ENCODE results near the gene CCDC112. TPM values are rescaled to one million over a fixed set of nuclear protein-coding genes. Genes with fewer than 3 reads are reported as not detected.

The CCDC112 gene
- total RNA-seq, 4 donors from 2014 or later: 3.3 to 4.9 (median 3.8) TPM

DNA sequence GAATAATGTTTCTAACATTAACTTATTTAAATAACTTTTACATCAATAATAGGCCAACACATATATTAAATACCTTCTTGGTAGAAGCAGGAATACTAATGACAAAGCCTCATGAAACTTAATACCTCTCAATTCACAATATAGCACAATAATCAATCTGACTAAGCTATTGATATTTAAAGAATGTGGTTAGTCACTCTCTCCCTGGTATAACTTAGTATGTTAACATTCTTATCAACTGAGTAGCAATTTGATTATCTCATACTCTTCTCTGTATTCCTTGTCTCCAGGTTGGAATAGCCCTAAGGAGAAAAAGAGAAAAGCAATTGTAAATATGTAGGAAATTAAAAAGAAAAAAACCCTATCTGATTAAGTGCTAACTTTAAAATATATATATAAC, 28.8 kb downstream of the CCDC112 start:
- DNase-seq: no peak

GRCh38 chr5:115265220-115265619, 31.2 kb downstream of the CCDC112 start:
- no peak for DNase-seq
- Histone ChIP-seq H3K27ac (no peak overlapping the region), H3K4me1 (peaks cover 11 to 14% of the 10 kb centered on the region in 2 donors), H3K27me3 (no peaks in the 10 kb centered on the region), H3K36me3 (no peaks in the 10 kb centered on the region), H3K4me3 (replicated peaks in 1 of 3) (no peak overlapping the region), H3K9me3 (no peaks in the 10 kb centered on the region)
- WGBS, 2 donors: 94 to 97% methylated on average over 13 of the region's 13 CpGs
- no peak for TF ChIP-seq CTCF (IDR thresholded peaks at IDR 0.05)
- intact Hi-C loops (cut with DNase I): no loop called here

More for the DNA sequence above, 28.8 kb downstream of the CCDC112 start:
- Histone ChIP-seq H3K36me3 (no peaks in the 10 kb centered on the region), H3K27me3 (no peaks in the 10 kb centered on the region), H3K4me3 (replicated peaks in 1 of 3) (no peak overlapping the region), H3K4me1 (peaks cover 0 to 4% of the 10 kb centered on the region in 2 donors), H3K9me3 (no peaks in the 10 kb centered on the region), H3K27ac (no peak overlapping the region)
- intact Hi-C loops (cut with DNase I): no loop called here
- no peak for TF ChIP-seq POLR2A (IDR thresholded peaks at IDR 0.05)
- TF ChIP-seq CTCF (IDR thresholded peaks at IDR 0.05): no peak

DNA sequence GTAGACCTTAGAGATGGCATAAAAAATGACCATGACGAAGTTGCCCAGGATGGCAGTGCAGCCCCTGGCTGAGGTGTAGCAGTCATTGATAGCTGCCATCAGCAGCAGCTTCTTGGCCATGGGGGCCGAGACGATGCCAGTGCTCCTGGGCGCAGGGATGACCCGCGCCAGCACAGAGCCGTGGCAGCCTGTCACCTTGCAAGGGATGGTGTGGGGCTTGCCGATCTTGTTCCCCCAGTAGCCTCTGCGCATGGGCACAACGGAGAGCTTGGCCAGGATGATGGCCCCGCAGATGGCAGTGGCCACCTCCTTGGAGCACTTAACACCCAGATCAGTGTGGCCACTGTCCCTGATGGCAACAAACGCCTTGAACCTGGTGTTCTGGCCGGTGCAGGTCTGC, 31.7 kb downstream of the CCDC112 start:
- peaks cover 11 to 14% of the 10 kb centered on the region in 2 donors for H3K4me1 ChIP-seq
- no peak for DNase-seq
- H3K4me3 ChIP-seq (replicated peaks in 1 of 3): no peak overlapping the region
- TF ChIP-seq CTCF (IDR thresholded peaks at IDR 0.05) (no peak), POLR2A (IDR thresholded peaks at IDR 0.05) (no peak)
- no peaks in the 10 kb centered on the region for H3K27me3 ChIP-seq
- H3K9me3 ChIP-seq: no peaks in the 10 kb centered on the region
- H3K27ac ChIP-seq: no peak overlapping the region
- WGBS, 2 donors: 95 to 100% methylated on average over 1 to 13 of the region's 13 CpGs
- H3K36me3 ChIP-seq: no peaks in the 10 kb centered on the region
- intact Hi-C loops (cut with DNase I): no loop called here

DNA sequence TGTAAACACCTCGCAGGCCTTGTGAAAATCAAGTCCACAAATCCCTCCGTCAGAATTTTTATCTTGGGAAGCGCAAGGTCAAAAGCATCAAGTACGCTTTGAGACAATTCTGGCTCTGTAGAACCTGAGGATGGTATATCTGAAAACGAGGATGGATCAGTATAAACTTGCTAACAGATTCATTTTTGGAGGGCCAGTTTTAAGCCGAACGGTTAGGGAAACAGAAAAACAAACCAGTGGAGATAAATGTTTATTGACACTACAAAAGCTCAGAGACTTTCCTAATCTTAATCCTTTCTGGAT, 33.4 kb downstream of the CCDC112 start:
- DNase-seq: no peak
- Histone ChIP-seq H3K4me1 (peaks cover 11 to 14% of the 10 kb centered on the region in 2 donors), H3K4me3 (replicated peaks in 1 of 3) (peak overlapping the region; percentile 28 to 89 (median 41)), H3K36me3 (no peaks in the 10 kb centered on the region), H3K9me3 (no peaks in the 10 kb centered on the region), H3K27me3 (no peaks in the 10 kb centered on the region), H3K27ac (peak overlapping the region; percentile 49 to 91 (median 76))
- TF ChIP-seq POLR2A (IDR thresholded peaks at IDR 0.05): no peak
- TF ChIP-seq CTCF (IDR thresholded peaks at IDR 0.05): no peak
- 41 to 42% methylated on average over 7 of the region's 7 CpGs for WGBS, 2 donors
- intact Hi-C loops (cut with DNase I): no loop called here

DNA sequence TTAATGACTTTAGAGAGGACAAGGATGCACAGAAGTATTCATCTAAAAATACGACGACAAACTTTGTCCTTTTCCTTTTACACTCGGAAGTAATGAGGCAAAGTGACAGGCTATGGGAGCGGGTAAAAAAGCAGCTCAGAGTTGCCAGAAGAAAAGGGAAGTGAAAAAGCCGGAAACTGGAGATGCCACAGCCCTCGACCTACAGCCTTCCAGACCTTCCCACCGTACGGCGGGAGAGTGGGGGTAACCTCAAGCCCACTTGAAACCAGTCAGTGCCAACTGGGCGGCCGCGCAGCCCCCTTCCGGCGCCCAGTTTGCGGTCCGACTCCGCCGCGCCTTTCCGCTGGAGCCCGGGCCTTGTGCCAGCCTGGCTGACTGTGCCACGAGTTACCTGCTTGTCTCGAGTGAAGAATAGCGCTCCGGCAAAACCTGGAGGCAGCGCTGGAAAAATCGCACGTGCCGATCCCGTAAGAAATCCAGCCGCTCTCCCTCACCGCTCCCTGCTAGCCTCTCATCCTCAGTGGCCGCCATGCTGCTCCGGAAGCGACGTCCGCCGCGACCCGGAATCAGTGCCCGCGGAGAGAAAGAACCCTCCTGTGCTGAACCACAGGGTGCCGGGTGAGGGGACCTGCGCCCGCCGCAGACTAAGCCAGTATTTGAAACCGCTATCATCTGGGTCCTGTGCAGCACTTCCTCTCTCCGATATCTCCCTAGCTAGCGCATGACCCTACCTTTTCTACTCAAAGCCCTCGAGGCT, 34.0 kb downstream of the CCDC112 start, which contains the start of gene PGGT1B:
Gene PGGT1B, minus strand, starts transcription at position 557 of the 757 bp plus-strand sequence. Its CDS starts 26 bp downstream, at position 531.
- Histone ChIP-seq H3K27me3 (no peaks in the 10 kb centered on the region), H3K36me3 (no peaks in the 10 kb centered on the region), H3K9me3 (no peaks in the 10 kb centered on the region), H3K4me1 (peaks cover 11 to 14% of the 10 kb centered on the region in 2 donors), H3K27ac (peak within 1 kb of the TSS; percentile 49 to 91 (median 76)), H3K4me3 (replicated peaks in 1 of 3) (peak within 1 kb of the TSS; percentile 28 to 89 (median 41))
- intact Hi-C loops (cut with DNase I): no loop called here
- TF ChIP-seq POLR2A (IDR thresholded peaks at IDR 0.05) (peak in 1 of 2 donors; percentile 66), CTCF (IDR thresholded peaks at IDR 0.05) (no peak)
- WGBS, 2 donors: 1% methylated on average over 40 to 41 of the region's 50 CpGs
- peak; percentile 67 to 76 for DNase-seq

Measured in thyroid gland (tissue), 4 donors.